ENCODE results near the gene MN1.
A peak's percentile ranks its signal among the peaks of the same experiment; 100 is the strongest.
"Not testable (repeated sequence)": the region's sequence is repeated elsewhere in the genome, so short reads cannot be mapped to it uniquely, and the experiment has no call there.

Gene MN1

GRCh38 chr22:27761665-27762064 lies 39.9 kb downstream of the MN1 start:
- DNase-seq (ENCODE audit: low spot score), result no peak

DNA sequence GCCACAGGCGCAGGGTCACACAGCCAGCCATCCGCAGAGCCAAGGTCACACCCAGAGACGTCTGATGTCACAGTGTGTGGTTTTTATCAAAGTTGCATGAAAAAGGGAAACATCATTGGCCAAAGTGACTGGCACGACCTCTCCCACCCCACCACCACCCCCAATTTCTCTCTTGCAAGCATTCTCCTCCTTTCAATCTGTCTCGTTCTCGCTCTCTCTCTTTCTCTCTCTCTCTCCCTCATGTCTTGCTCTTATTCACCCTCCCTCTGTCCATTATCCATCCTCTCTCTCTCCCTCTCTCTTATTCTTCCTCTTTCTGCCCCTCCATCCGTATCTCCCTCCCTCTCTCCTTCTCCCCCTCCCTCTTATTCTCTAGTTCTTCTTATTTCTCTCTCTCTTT lies 40.6 kb downstream of the MN1 start:
- DNase-seq (ENCODE audit: low spot score), result no peak

DNA sequence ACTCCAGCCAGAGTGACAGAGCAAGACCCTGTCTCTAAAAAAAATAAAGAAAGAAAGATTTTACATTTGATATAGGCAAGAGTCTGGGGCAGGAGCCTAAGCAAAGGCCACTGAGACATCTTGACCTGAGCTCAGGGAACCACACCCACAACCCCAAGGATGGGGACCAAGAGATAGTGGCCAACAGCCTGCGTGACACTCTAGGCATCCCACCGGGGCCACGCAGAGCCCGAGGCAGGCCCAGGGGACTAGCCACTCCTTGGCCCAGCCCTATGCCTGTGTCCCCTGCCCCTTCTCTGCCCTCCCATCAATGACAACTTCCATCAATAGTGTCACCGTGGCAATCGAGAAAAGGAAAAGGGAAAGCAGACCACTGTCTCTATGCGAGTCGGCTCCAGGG lies 41.1 kb downstream of the MN1 start:
- no peak for DNase-seq (ENCODE audit: low spot score)

DNA sequence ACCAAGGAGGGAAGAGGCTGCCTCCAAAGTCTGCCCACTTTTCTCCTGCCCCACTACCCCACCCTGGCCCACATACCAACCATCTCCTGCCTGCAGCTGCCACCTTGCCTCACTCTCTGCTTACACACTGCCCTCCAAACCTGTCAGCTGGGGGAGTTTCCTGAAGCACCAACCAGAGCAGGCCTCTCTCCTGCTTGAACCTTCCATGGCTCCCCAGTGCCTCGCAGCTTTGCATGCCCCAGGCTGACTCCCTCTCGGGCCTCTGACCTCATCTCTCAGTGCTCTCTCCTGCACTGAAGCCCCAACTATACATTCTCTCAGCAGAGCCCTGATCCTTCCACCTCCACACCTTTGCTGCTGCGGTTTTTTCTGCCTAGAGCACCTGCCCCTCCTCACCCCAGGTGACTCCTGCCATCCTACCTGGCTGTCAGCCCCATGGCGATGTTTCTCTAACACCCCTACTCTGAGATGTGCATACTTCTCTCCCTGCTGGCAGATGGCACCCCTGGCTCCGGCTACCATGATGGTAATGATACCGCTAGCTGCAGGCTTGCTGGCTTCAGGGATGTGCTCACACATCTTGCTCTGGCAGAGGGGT lies 43.5 kb downstream of the MN1 start:
- DNase-seq (ENCODE audit: low spot score), result no peak

GRCh38 chr22:27756212-27756660 lies 45.3 kb downstream of the MN1 start:
- no peak for DNase-seq (ENCODE audit: low spot score)

- no peak for DNase-seq (ENCODE audit: low spot score)
Measured at GRCh38 chr22:27755521-27756211, 45.9 kb downstream of the MN1 start.

- no peak for DNase-seq (ENCODE audit: low spot score)
Measured at GRCh38 chr22:27754888-27755480, 46.6 kb downstream of the MN1 start.

GRCh38 chr22:27754247-27754887 lies 47.2 kb downstream of the MN1 start:
- no peak for DNase-seq (ENCODE audit: low spot score)

- peak; percentile 85 for DNase-seq (ENCODE audit: low spot score)
Measured at GRCh38 chr22:27752771-27753170, 48.8 kb downstream of the MN1 start.

- no peak for DNase-seq (ENCODE audit: low spot score)
Measured at GRCh38 chr22:27752141-27752540, 49.4 kb downstream of the MN1 start.

- DNase-seq (ENCODE audit: low spot score), result no peak
Measured at GRCh38 chr22:27751277-27752070, 50.1 kb downstream of the MN1 start.

DNA sequence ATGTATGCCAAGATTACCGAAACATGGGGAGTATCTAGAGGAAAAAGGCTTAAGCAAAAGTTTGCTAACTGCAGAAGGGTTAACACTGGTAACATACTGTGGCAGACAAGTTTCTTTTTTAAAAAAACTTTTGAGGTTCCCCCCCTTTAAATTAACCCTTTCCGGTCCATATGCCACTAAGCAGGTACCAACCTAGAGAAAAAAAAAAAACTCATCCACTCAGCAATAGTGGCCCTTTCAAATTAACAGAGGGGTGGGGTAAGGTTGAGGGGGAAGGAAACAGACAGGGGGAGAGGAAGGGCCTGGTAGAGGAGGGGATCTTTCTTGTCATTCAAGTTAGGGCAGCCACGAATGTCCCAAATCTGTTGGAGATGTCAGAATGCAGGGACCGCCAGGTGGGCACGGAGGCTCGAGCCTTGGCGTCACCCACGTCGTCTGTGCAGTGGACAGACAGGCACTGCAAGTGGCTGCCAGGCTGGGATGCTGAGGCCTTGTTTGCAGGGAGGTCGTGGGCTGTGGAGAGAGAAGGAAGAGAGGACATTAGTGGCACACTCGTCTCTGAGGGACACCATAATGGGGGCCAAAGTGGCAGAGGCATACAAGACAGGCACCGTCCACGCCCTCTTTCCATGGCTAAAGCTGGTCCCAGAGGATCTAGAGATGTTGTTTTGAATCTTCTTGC lies 50.8 kb downstream of the MN1 start:
- DNase-seq (ENCODE audit: low spot score), result no peak

DNA sequence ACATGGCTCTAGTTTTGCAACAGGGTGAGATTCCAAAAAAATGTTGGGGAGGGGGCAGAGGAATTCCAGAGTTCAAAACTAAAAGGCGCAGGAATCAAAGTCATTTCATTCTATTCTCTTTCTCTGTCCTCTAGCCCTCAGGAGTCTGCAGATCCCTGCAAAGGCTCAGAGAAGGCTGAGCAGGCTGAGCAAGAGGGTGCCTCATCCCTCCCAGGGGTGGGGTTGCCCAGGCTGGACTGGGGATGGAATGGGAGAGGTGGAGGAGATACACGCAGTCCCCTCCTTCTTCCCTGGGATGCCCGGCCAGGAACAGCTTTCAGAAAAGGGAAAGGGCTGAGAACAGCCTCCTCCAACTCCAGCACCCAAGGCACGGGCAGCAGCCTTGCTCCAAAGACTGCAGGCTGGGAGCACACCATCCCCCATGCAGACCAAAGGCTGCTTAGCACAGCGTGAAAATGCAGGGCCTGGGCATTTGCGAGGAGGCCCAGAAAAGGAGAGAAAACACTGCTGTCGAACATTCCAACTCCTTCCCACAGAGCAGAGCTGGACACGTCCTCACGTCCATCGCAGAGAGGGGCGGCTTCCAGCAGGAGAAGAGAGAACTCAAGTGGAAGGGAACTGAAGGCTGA lies 51.8 kb downstream of the MN1 start:
- DNase-seq (ENCODE audit: low spot score), result no peak

GRCh38 chr22:27748751-27749191 lies 52.8 kb downstream of the MN1 start:
- no peak for DNase-seq (ENCODE audit: low spot score)

DNA sequence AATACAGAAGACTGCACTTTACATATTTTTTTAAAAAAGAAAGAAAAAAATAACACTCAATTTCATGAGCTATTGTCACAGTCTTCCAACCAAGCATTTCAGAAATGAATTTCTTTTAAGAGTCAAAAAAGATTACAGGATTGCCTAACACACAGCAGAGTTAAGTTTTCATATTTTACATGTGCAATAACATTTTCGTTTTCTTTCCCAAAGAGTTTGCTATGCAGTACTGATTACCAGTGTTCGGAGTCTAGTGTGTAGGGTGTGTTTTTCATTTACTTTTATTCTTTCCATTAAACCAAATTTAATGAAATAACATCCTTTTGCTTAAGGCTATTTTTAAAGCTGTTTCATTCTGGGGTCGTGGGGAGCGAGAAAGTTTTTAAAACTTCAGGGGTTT lies 53.2 kb downstream of the MN1 start:
- no peak for DNase-seq (ENCODE audit: low spot score)

GRCh38 chr22:27747396-27748221 lies 53.9 kb downstream of the MN1 start:
- DNase-seq (ENCODE audit: low spot score), result no peak

GRCh38 chr22:27746918-27747317 lies 54.6 kb downstream of the MN1 start:
- DNase-seq (ENCODE audit: low spot score), result no peak

GRCh38 chr22:27745809-27746208 lies 55.7 kb downstream of the MN1 start:
- no peak for DNase-seq (ENCODE audit: low spot score)

GRCh38 chr22:27745154-27745553 lies 56.4 kb downstream of the MN1 start:
- DNase-seq (ENCODE audit: low spot score), result no peak

DNA sequence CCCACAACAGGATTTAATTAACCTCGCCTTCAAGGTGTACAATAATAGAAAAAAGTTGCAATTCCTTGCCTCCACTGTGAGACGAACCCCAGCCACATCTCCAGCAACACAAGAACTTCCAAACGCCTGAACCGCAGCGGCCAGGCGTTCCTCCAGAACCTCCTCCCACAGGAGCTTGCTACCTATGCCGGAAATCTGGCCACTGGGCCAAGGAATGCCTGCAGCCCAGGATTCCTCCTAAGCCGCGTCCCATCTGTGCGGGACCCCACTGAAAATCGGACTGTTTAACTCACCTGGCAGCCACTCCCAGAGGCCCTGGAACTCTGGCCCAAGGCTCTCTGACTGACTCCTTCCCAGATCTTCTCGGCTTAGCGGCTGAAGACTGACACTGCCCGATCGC lies 57.5 kb downstream of the MN1 start:
- DNase-seq (ENCODE audit: low spot score), result not testable (repeated sequence)
